SK-N-SH (cell line): ENCODE results near the gene ERC2. TPM values are rescaled to one million over a fixed set of nuclear protein-coding genes. Genes with fewer than 3 reads are reported as not detected.

ENCODE experiments used
- CTCF ChIA-PET: fragments of 300-600, 350-600 bp; formaldehyde crosslinking; extraction: SDS; loops from one replicate; lab custom pipeline; 2021; lab: Yijun Ruan, JAX
- POLR2A ChIA-PET: fragments of 350-600 bp; sonication (Branson Sonifier 250); formaldehyde crosslinking; extraction: SDS; loops from one replicate; lab custom pipeline; 2020; ENCODE audit warnings: antibody characterized with exemption, inconsistent platforms; lab: Yijun Ruan, JAX
- DNase-seq: peaks from one replicate; pipeline ENCODE4 v3.0.0; 2012
- H2AFZ ChIP-seq: fragments of 200-600 bp; sonication (generic); 2 replicates; pipeline ENCODE4 v1.8.1; 2016; ENCODE audit warnings: antibody characterized with exemption, mild to moderate bottlenecking, low read depth
- H3F3A ChIP-seq: fragments of 200-600 bp; sonication (generic); replicated peaks from 2 replicates; pipeline ENCODE3; 2016; ENCODE audit warnings: antibody characterized with exemption, mild to moderate bottlenecking; ENCODE audit not compliant: insufficient read depth
- H3K27ac ChIP-seq, 2 experiments: fragments of 200-500 bp in 1 of 2; fragments of 200-600 bp in 1 of 2; sonication (Bioruptor generic) in 1 of 2; sonication (generic), shearing (Covaris generic) in 1 of 2; 2 replicates each; pipeline versions ENCODE4 v1.5.1 to v1.6.1; 2014 to 2016; ENCODE audit warnings: low read depth in 2 of 2, inconsistent platforms in 1 of 2, low read length in 1 of 2, mild to moderate bottlenecking in 1 of 2, mixed read lengths in 1 of 2
- H3K27me3 ChIP-seq: fragments of 200-600 bp; sonication (generic), shearing (Covaris generic); 2 replicates; pipeline ENCODE4 v1.6.1; 2016; ENCODE audit warnings: mixed run types; ENCODE audit not compliant: insufficient read depth
- H3K36me3 ChIP-seq, 2 experiments: fragments of 200-500 bp in 1 of 2; fragments of 200-600 bp in 1 of 2; sonication (Bioruptor generic) in 1 of 2; sonication (generic) in 1 of 2; replicated peaks in 1 of 2; 2 replicates each; pipeline versions ENCODE3 to v1.5.1; 2014 to 2016; ENCODE audit warnings: low read length in 1 of 2, mild to moderate bottlenecking in 1 of 2; ENCODE audit not compliant: insufficient read depth in 2 of 2, control insufficient read depth in 1 of 2
- H3K4me1 ChIP-seq, 2 experiments: fragments of 200-500 bp in 1 of 2; fragments of 200-600 bp in 1 of 2; sonication (Bioruptor generic) in 1 of 2; sonication (generic), shearing (Covaris generic) in 1 of 2; 2 replicates each; pipeline versions ENCODE4 v1.5.1 to v1.6.1; 2014 to 2016; ENCODE audit warnings: low read depth in 1 of 2, low read length in 1 of 2, mixed run types in 1 of 2; ENCODE audit not compliant: insufficient read depth in 2 of 2, control insufficient read depth in 1 of 2
- H3K4me2 ChIP-seq: fragments of 200-600 bp; sonication (generic), shearing (Covaris generic); 2 replicates; pipeline ENCODE4 v1.6.1; 2017; ENCODE audit warnings: mixed run types
- H3K4me3 ChIP-seq, 2 experiments: fragments of 200-500 bp in 1 of 2; fragments of 200-600 bp in 1 of 2; sonication (Bioruptor generic) in 1 of 2; sonication (generic), shearing (Covaris generic) in 1 of 2; 2 replicates each; pipeline versions ENCODE4 v1.5.1 to v1.8.1; 2014 to 2016; ENCODE audit warnings: low read depth in 2 of 2, inconsistent platforms in 1 of 2, low read length in 1 of 2, mild to moderate bottlenecking in 1 of 2, mixed read lengths in 1 of 2, moderate library complexity in 1 of 2
- H3K79me2 ChIP-seq: fragments of 200-600 bp; sonication (generic); 2 replicates; pipeline ENCODE4 v1.8.1; 2017; ENCODE audit warnings: mild to moderate bottlenecking; ENCODE audit not compliant: insufficient read depth
- H3K9ac ChIP-seq: fragments of 200-600 bp; sonication (generic); 2 replicates; pipeline ENCODE4 v1.6.1; 2017; ENCODE audit warnings: mixed run types
- H3K9me2 ChIP-seq: fragments of 200-600 bp; sonication (generic); 2 replicates; pipeline ENCODE4 v1.6.1; 2017; ENCODE audit warnings: mixed run types
- H3K9me3 ChIP-seq: fragments of 200-600 bp; sonication (generic); 2 replicates; pipeline ENCODE4 v1.6.1; 2017; ENCODE audit warnings: mixed run types, mild to moderate bottlenecking, moderate library complexity
- H4K20me1 ChIP-seq: fragments of 200-600 bp; sonication (generic); 2 replicates; pipeline ENCODE4 v1.6.1; 2017; ENCODE audit warnings: mild to moderate bottlenecking, mixed run types; ENCODE audit not compliant: insufficient read depth
- CHD2 ChIP-seq: fragments of 150-350 bp; IDR thresholded peaks from 2 replicates; pipeline ENCODE4 v1.6.1; 2018; ENCODE audit warnings: low read length; ENCODE audit not compliant: partially characterized antibody
- ELF1 ChIP-seq: IDR thresholded peaks from 2 replicates; pipeline ENCODE4 v1.4.0; 2012
- EZH2phosphoT487 ChIP-seq: fragments of 200-600 bp; sonication (generic); IDR thresholded peaks from 2 replicates; pipeline ENCODE4 v1.6.1; 2017; ENCODE audit warnings: low read depth, mixed run types, mild to moderate bottlenecking, antibody characterized with exemption, moderate library complexity, borderline replicate concordance
- FOXJ3 ChIP-seq: sonication (generic); formaldehyde crosslinking; IDR thresholded peaks from 2 replicates; pipeline ENCODE4 v1.5.1; 2020; ENCODE audit warnings: mild to moderate bottlenecking, missing genetic modification reagents
- FOXM1 ChIP-seq: IDR thresholded peaks from 2 replicates; pipeline ENCODE4 v1.4.0; 2012; ENCODE audit warnings: low read depth, mild to moderate bottlenecking
- GATA2 ChIP-seq: sonication (generic); formaldehyde crosslinking; IDR thresholded peaks from 2 replicates; pipeline ENCODE4 v1.5.0; 2020; ENCODE audit warnings: mild to moderate bottlenecking, missing genetic modification reagents
- JUND ChIP-seq: IDR thresholded peaks from 2 replicates; pipeline ENCODE4 v1.4.0; 2012
- POLR2AphosphoS5 ChIP-seq: IDR thresholded peaks from 2 replicates; pipeline ENCODE4 v1.6.1; 2012; ENCODE audit warnings: low read depth, low read length
- RAD21 ChIP-seq: IDR thresholded peaks from 2 replicates; pipeline ENCODE4 v1.6.1; 2012; ENCODE audit warnings: mild to moderate bottlenecking, low read length
- RCOR1 ChIP-seq: fragments of 150-350 bp; IDR thresholded peaks from 2 replicates; pipeline ENCODE4 v1.6.1; 2017; ENCODE audit warnings: antibody characterized with exemption, low read length
- RFX5 ChIP-seq: IDR thresholded peaks from 2 replicates; pipeline ENCODE4 v1.6.1; 2012; ENCODE audit warnings: mild to moderate bottlenecking, improper control_type of control experiment, low read length
- SIN3A ChIP-seq: IDR thresholded peaks from 2 replicates; pipeline ENCODE4 v1.6.1; 2012; ENCODE audit warnings: low read depth, mild to moderate bottlenecking, low read length, moderate library complexity, borderline replicate concordance
- WGBS: methylation state at CpG from one replicate; pipeline ENCODE4 v1.1.6; 2017; ENCODE audit warnings: low lambda C conversion rate; 5-methylcytosine and 5-hydroxymethylcytosine counted together
- polyA plus RNA-seq, 3 experiments: library from polyadenylated mRNA; depleted of rRNA; stranded (reverse); fragments of >200 nt; gene quantifications; 2 replicates each; pipeline ENCODE4 v1.2.3, GENCODE V29; 2012
- TF ChIP-seq, protein P1 (sequence below): fragments of 150-350 bp; IDR thresholded peaks from 2 replicates; pipeline ENCODE4 v1.6.1; 2017; ENCODE audit warnings: antibody characterized with exemption, low read length, low read depth, borderline replicate concordance
- TF ChIP-seq, protein P2 (sequence below): IDR thresholded peaks from 2 replicates; pipeline ENCODE4; 2012
- TF ChIP-seq, protein P3 (sequence below): fragments of 200-600 bp; sonication (generic); IDR thresholded peaks from 2 replicates; pipeline ENCODE4 v1.6.1; 2017; ENCODE audit warnings: antibody characterized with exemption, mild to moderate bottlenecking, moderate library complexity
- TF ChIP-seq, protein P4 (sequence below): IDR thresholded peaks from 2 replicates; pipeline ENCODE4 v1.4.0; 2012; ENCODE audit warnings: low read depth, borderline replicate concordance

The ERC2 gene
- polyA plus RNA-seq, 1 of the 3 experiments (the other 2 are of a cell fraction): 1.6 TPM

DNA sequence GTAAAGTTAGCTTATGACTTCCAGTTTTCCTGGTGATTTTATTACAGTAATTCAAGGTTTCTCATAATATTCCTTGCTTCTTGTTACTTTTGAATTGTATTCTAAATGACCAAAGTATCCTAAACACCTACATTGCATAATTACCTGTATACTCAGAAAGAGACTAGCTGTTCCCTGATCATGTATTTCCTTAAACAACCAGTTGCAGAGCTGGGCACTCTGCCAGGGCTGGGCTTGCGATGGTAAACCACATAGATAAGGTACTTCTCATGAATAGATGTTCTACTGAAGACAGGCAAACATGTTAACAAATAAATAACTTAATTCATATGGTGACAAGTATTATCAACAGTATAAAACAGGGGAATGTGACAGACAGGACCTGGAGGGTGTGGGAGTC, 838.8 kb downstream of the ERC2 start:
- POLR2A ChIA-PET: no interaction called here
- no peaks in the 10 kb centered on the region for H3F3A ChIP-seq
- CTCF ChIA-PET: interaction anchor here (2.1 kb wide), 1 partner anchor 9 kb away, joined by 6 read pairs; no protein-coding TSS in a partner anchor
- DNase-seq: no peak
- no peak overlapping the region for H3K4me2 ChIP-seq
- H3K9ac ChIP-seq: no peak overlapping the region
- no peak for TF ChIP-seq RAD21
- no peak for TF ChIP-seq POLR2AphosphoS5
- TF ChIP-seq RCOR1: no peak
- TF ChIP-seq, protein P1, sequence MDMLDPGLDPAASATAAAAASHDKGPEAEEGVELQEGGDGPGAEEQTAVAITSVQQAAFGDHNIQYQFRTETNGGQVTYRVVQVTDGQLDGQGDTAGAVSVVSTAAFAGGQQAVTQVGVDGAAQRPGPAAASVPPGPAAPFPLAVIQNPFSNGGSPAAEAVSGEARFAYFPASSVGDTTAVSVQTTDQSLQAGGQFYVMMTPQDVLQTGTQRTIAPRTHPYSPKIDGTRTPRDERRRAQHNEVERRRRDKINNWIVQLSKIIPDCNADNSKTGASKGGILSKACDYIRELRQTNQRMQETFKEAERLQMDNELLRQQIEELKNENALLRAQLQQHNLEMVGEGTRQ: no peak
- TF ChIP-seq GATA2 (CRISPR knock-in tag): no peak
- TF ChIP-seq, all 33 proteins: peak for 0
- H3K36me3 ChIP-seq: no peaks in the 10 kb centered on the region
- no peak overlapping the region for H3K27ac ChIP-seq
- WGBS: 78% methylated on average over 1 of the region's 1 CpG
- H3K79me2 ChIP-seq: no peaks in the 10 kb centered on the region
- no peaks in the 10 kb centered on the region; a peak in 1 of 4 replicates for H3K4me1 ChIP-seq
- no peaks in the 10 kb centered on the region for H3K9me3 ChIP-seq
- no peaks in the 10 kb centered on the region for H3K27me3 ChIP-seq
- H3K4me3 ChIP-seq: no peak overlapping the region
- no peaks in the 10 kb centered on the region for H3K9me2 ChIP-seq
- no peaks in the 10 kb centered on the region for H4K20me1 ChIP-seq
- H2AFZ ChIP-seq: no peak overlapping the region

DNA sequence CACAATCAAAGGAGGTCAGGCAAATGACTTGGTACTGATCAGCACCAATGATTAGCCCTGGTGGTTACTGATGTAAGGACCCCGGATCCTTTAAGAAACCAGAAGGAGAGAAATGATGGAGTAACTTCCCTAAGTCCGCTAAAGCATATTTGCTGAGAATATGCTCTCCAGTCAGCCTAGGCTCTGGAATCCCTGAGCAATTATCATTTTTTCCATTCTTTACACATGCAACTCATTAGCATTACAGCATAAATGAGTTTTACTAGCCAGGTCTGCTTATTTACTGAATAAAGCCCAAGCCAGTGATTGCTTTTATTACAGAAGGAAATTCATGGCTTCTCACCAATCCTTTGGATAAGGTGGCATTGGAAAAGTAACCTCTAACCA, 842.0 kb downstream of the ERC2 start:
- Histone ChIP-seq H3K36me3 (no peaks in the 10 kb centered on the region), H3K4me3 (no peak overlapping the region), H2AFZ (no peak overlapping the region), H3K27ac (no peak overlapping the region), H3K4me1 (peaks cover 0 to 5% of the 10 kb centered on the region in 2 experiments; a peak in 1 of 4 replicates), H3K27me3 (no peaks in the 10 kb centered on the region), H3K9ac (no peak overlapping the region), H3K4me2 (no peak overlapping the region), H4K20me1 (no peaks in the 10 kb centered on the region), H3K9me2 (no peaks in the 10 kb centered on the region), H3K79me2 (no peaks in the 10 kb centered on the region), H3F3A (no peaks in the 10 kb centered on the region), H3K9me3 (no peaks in the 10 kb centered on the region)
- 83% methylated on average over 2 of the region's 2 CpGs for WGBS
- POLR2A ChIA-PET: no interaction called here
- DNase-seq: no peak
- TF ChIP-seq JUND: no peak
- no peak for TF ChIP-seq EZH2phosphoT487
- TF ChIP-seq SIN3A: no peak
- TF ChIP-seq, protein P2, sequence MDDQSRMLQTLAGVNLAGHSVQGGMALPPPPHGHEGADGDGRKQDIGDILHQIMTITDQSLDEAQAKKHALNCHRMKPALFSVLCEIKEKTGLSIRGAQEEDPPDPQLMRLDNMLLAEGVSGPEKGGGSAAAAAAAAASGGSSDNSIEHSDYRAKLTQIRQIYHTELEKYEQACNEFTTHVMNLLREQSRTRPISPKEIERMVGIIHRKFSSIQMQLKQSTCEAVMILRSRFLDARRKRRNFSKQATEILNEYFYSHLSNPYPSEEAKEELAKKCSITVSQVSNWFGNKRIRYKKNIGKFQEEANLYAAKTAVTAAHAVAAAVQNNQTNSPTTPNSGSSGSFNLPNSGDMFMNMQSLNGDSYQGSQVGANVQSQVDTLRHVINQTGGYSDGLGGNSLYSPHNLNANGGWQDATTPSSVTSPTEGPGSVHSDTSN: no peak
- no peak for TF ChIP-seq GATA2 (CRISPR knock-in tag)
- no peak for TF ChIP-seq FOXM1
- CTCF ChIA-PET: interaction anchor here (0.9 to 1.0 kb wide), 2 partner anchors 8 to 57 kb away, joined by 3 read pairs; no protein-coding TSS in a partner anchor

DNA sequence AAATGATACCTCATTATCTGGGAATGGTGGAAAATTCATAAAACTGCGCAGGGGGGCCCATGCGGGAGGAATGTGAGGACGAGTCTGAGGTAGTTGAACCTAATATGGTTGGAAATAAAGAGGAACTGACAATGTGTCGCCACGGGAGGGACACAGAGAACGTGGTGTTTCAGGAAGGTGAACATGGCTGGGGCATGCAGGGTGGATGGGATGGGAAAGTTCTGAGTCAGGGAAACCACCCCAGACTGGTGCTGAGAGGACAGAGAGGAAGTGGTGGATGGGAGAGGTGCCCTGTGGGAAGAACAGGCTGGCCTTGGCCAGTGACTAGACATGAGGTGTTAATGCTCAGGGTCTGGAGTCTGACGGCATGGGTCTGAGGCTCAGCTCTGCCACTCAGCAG, 844.0 kb downstream of the ERC2 start:
- Histone ChIP-seq H3K4me2 (no peak overlapping the region; the same call in 1 of the 2 replicates), H3K9ac (no peak overlapping the region), H2AFZ (no peak overlapping the region; the same call in 1 of the 2 replicates), H3K4me3 (no peak overlapping the region), H3K27me3 (no peaks in the 10 kb centered on the region), H3K79me2 (no peaks in the 10 kb centered on the region), H3K4me1 (peaks cover 3 to 5% of the 10 kb centered on the region in 2 experiments; a peak in 2 of 4 replicates), H3K36me3 (no peaks in the 10 kb centered on the region), H3K27ac (no peak overlapping the region), H3K9me2 (no peaks in the 10 kb centered on the region), H3F3A (no peaks in the 10 kb centered on the region), H3K9me3 (no peaks in the 10 kb centered on the region), H4K20me1 (no peaks in the 10 kb centered on the region)
- 79% methylated on average over 7 of the region's 7 CpGs for WGBS
- TF ChIP-seq FOXJ3: no peak
- TF ChIP-seq SIN3A: no peak
- no peak for TF ChIP-seq RFX5
- TF ChIP-seq, protein P3, sequence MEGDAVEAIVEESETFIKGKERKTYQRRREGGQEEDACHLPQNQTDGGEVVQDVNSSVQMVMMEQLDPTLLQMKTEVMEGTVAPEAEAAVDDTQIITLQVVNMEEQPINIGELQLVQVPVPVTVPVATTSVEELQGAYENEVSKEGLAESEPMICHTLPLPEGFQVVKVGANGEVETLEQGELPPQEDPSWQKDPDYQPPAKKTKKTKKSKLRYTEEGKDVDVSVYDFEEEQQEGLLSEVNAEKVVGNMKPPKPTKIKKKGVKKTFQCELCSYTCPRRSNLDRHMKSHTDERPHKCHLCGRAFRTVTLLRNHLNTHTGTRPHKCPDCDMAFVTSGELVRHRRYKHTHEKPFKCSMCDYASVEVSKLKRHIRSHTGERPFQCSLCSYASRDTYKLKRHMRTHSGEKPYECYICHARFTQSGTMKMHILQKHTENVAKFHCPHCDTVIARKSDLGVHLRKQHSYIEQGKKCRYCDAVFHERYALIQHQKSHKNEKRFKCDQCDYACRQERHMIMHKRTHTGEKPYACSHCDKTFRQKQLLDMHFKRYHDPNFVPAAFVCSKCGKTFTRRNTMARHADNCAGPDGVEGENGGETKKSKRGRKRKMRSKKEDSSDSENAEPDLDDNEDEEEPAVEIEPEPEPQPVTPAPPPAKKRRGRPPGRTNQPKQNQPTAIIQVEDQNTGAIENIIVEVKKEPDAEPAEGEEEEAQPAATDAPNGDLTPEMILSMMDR: no peak
- TF ChIP-seq, protein P2: no peak
- no peak for TF ChIP-seq ELF1
- TF ChIP-seq CHD2: no peak
- TF ChIP-seq, protein P4, sequence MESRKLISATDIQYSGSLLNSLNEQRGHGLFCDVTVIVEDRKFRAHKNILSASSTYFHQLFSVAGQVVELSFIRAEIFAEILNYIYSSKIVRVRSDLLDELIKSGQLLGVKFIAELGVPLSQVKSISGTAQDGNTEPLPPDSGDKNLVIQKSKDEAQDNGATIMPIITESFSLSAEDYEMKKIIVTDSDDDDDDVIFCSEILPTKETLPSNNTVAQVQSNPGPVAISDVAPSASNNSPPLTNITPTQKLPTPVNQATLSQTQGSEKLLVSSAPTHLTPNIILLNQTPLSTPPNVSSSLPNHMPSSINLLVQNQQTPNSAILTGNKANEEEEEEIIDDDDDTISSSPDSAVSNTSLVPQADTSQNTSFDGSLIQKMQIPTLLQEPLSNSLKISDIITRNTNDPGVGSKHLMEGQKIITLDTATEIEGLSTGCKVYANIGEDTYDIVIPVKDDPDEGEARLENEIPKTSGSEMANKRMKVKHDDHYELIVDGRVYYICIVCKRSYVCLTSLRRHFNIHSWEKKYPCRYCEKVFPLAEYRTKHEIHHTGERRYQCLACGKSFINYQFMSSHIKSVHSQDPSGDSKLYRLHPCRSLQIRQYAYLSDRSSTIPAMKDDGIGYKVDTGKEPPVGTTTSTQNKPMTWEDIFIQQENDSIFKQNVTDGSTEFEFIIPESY: no peak
- no peak for DNase-seq
- POLR2A ChIA-PET: no interaction called here
- CTCF ChIA-PET: no interaction called here
